ENCODE data around the gene MDFI. TPM values are rescaled to one million over a fixed set of nuclear protein-coding genes. Genes with fewer than 3 reads are reported as not detected.

Gene MDFI
- total RNA-seq, 1 donor from 2014 or later: 84.6 TPM

DNA sequence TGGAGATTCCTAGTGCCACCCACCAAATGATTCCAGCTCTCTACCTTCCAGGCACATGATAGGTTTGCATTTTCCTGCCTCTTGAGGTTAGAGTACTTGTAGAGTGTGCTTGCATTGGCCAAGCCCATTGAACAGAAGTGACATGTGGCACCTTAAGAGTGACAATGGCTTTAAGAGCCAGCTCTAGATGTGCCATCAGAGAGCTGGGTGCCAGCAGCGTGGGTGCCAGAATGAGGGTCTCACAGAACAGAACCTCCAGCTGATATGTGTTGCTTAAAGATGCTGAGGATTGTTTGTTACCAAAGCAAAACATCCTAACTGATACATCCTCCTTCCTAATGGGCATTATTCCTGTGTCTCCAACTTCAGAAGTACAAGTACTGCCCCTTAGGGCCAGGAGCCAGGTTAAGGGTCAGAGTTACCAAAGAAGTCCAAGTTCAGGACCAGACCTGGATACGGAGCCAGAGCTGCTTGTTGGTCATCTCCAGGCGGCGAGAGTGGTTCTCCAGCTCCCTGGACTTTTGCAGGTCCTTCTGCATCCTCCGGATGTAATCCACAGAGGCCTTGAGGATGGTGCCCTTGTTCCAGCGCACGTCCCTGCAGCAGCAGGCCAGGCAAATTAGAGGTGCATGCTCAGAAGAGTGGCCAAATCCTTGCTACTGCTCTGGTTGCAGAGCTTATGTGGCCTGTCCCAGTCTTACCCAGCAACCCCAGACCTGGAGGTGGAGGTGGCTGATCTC is 47.5 kb downstream of the MDFI start:
- Histone ChIP-seq H3K27me3 (ENCODE audit: control insufficient read depth, insufficient read depth, low read length) (no peaks in the 10 kb centered on the region), H3K4me3 (ENCODE audit: low read depth, low read length) (no peak overlapping the region), H3K36me3 (ENCODE audit: control insufficient read depth, insufficient read depth, low read length) (no peaks in the 10 kb centered on the region)
- TF ChIP-seq, protein P1, sequence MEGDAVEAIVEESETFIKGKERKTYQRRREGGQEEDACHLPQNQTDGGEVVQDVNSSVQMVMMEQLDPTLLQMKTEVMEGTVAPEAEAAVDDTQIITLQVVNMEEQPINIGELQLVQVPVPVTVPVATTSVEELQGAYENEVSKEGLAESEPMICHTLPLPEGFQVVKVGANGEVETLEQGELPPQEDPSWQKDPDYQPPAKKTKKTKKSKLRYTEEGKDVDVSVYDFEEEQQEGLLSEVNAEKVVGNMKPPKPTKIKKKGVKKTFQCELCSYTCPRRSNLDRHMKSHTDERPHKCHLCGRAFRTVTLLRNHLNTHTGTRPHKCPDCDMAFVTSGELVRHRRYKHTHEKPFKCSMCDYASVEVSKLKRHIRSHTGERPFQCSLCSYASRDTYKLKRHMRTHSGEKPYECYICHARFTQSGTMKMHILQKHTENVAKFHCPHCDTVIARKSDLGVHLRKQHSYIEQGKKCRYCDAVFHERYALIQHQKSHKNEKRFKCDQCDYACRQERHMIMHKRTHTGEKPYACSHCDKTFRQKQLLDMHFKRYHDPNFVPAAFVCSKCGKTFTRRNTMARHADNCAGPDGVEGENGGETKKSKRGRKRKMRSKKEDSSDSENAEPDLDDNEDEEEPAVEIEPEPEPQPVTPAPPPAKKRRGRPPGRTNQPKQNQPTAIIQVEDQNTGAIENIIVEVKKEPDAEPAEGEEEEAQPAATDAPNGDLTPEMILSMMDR (IDR thresholded peaks at IDR 0.05; ENCODE audit: insufficient read depth, low read length, poor library complexity, severe bottlenecking): no peak
- no peak for DNase-seq (ENCODE audit: low read depth)

DNA sequence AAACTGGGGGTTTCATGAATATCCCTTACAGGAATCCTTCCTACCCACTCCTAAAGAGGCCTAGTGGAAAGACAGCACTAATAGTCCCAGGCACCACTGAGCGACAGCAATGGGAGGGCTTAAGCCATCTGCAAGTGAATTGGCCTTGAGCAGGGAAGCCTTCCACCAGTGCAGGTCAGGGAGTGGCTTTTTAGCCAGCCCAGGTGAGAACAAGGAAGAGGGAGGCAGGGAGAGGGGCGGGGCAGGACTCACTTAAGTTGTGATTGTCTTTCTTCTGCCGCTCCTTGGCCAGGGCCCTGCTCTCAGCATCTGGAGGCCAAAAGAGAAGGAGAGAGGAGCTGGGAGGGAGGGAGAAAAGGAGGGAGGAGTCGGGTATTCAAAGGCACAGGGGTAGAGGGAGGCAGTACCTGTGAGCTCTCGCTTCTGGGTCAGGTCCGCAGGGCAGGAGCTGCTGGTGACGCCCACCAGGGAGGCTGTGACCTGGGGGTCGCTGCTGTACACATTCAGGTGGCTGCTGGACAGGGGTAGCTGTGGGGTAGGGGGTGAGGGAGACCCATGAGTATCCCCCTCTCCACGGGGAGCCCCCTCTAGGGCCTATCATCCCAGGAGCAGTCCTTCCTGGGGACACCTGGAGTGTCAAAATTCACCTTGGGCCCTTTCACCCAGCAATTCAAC is 49.4 kb downstream of the MDFI start:
- TF ChIP-seq, protein P1 (IDR thresholded peaks at IDR 0.05; ENCODE audit: insufficient read depth, low read length, poor library complexity, severe bottlenecking): no peak
- no peak for DNase-seq (ENCODE audit: low read depth)

DNA sequence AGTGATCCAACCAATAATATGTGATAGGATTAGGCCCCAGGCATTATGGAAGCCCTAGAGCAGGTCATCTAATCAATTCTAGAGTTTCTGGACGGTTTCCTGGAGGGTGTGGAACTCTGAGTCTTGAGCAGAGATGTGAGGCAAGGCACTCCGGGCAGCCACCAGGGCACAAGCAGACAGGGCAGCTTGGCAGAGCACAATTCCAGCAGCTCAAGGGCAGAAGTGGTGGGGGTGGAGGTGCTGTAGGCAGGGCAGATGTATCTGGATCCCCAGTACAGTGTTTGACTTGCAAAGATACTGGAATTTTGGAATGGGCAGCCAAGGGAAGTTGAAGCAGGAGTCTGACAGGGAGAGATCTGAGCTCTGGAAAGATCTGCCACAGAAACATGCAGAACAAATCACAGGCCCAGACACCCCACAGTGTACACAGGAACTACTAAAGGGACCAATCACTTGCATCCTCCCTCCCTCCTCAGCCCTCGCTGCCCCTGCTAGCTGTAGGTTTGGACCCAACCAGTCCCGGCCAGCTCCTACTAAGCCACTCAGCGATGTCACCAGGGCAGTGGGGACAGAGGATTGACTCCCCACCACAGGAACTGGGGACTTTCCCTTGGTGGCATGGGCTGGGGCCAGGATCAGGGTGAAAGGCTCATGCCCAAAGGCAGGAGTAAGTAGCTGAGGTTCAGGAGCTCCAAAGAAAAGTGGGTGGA is 50.1 kb downstream of the MDFI start:
- H3K27me3 ChIP-seq (ENCODE audit: control insufficient read depth, insufficient read depth, low read length): no peaks in the 10 kb centered on the region
- DNase-seq (ENCODE audit: low read depth): no peak
- no peak overlapping the region for H3K4me3 ChIP-seq (ENCODE audit: low read depth, low read length)
- H3K36me3 ChIP-seq (ENCODE audit: control insufficient read depth, insufficient read depth, low read length): no peaks in the 10 kb centered on the region
- TF ChIP-seq, protein P1 (IDR thresholded peaks at IDR 0.05; ENCODE audit: insufficient read depth, low read length, poor library complexity, severe bottlenecking): no peak

More for the DNA sequence above, 49.4 kb downstream of the MDFI start:
- Histone ChIP-seq H3K4me3 (ENCODE audit: low read depth, low read length) (no peak overlapping the region), H3K36me3 (ENCODE audit: control insufficient read depth, insufficient read depth, low read length) (no peaks in the 10 kb centered on the region), H3K27me3 (ENCODE audit: control insufficient read depth, insufficient read depth, low read length) (no peaks in the 10 kb centered on the region)

DNA sequence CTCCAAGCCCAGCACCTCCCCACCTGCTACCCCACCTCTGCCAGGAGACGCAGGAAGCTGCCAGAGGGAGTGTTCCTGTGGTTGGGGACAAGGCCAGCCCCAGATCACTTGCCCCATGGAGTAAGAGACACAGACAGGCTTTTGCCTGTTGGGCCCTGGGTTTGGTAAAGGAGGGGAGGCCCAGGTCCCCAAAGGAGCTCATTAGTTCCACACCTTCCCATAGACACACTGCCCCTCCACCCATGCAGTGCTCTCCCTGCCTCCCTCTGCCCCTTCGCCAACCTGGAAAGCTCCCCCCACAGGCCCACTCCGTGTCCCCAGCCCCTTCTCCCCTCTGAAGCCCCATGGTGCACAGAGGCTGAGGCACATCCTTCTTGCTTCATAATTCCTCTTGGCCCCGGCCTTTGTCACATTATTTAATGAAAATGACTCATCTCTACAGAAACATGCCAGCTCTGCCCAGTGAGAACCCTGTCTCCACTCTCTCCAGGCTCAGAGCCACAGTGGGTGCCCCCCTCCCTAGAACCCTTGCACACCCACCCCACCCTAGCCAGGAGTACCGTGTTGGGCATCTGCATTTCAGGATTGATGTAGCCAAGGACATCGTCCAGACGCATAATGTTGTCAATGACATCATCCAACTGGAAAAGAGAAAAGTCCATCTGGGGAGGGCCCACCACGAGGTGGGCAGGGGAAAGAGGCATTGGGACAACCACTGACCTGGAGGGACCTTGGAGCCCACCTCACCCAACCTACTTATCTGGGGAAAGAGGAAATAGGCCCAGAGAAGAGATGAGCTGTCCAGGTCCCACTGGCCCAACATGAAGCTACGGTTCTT is 51.1 kb downstream of the MDFI start:
- Histone ChIP-seq H3K27me3 (ENCODE audit: control insufficient read depth, insufficient read depth, low read length) (no peaks in the 10 kb centered on the region), H3K4me3 (ENCODE audit: low read depth, low read length) (no peak overlapping the region), H3K36me3 (ENCODE audit: control insufficient read depth, insufficient read depth, low read length) (no peaks in the 10 kb centered on the region)
- TF ChIP-seq, protein P1 (IDR thresholded peaks at IDR 0.05; ENCODE audit: insufficient read depth, low read length, poor library complexity, severe bottlenecking): no peak
- no peak for DNase-seq (ENCODE audit: low read depth)

DNA sequence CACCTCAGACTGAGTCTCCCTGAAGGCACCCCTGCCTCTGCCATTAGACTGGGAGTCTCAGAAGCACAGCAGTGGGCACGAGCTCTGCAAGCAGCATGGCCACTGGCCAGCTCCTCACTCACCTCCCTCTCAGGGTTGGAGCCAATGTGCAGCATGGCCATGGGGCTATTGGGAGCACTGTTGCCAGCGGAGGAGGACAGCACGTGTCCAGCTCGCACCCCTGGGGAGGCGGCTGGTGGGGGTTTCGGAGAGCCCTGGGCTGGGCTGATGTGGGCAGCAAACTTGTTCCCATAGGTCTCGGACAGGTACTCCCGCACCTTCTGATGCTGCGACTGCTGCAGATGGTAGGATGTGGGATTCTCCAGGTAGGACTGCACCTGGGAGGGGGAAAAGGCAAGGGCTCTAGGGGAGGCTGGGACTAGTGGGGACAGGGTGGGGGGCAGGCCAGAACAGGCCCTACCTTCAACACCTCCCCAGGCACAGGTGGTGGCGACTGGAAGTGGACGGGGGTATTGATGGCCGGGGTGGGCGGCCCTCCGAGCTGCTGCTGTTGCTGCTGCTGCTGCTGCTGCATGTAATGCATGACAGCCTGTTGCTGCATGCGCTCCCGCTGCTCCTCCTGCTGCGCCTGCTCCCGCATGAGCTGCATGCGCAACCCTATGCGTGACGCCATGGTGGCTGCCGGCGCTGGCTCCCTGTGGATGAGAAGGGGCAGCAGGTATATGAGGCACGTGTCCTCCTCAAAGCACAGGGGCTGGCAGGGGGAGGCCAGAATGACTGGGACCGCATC is 52.5 kb downstream of the MDFI start:
- TF ChIP-seq, protein P1 (IDR thresholded peaks at IDR 0.05; ENCODE audit: insufficient read depth, low read length, poor library complexity, severe bottlenecking): no peak

More for the DNA sequence above, 52.5 kb downstream of the MDFI start:
- no peak for DNase-seq (ENCODE audit: low read depth)
- Histone ChIP-seq H3K4me3 (ENCODE audit: low read depth, low read length) (no peak overlapping the region), H3K27me3 (ENCODE audit: control insufficient read depth, insufficient read depth, low read length) (no peaks in the 10 kb centered on the region), H3K36me3 (ENCODE audit: control insufficient read depth, insufficient read depth, low read length) (no peaks in the 10 kb centered on the region)

All from kidney epithelial cell (primary cell).